ENCODE results near the gene ERRFI1.

ERRFI1 gene

GRCh38 chr1:8043621-8044020, 17.5 kb upstream of the ERRFI1 start:
- no peak for DNase-seq (ENCODE audit: low spot score)

GRCh38 chr1:8042134-8042533, 16.0 kb upstream of the ERRFI1 start:
- DNase-seq (ENCODE audit: low spot score): no peak

- DNase-seq (ENCODE audit: low spot score): no peak
Measured at GRCh38 chr1:8040586-8040985, 14.5 kb upstream of the ERRFI1 start.

GRCh38 chr1:8039071-8039470, 13.0 kb upstream of the ERRFI1 start:
- DNase-seq (ENCODE audit: low spot score): no peak

- no peak for DNase-seq (ENCODE audit: low spot score)
Measured at GRCh38 chr1:8035289-8035688, 9.2 kb upstream of the ERRFI1 start.

GRCh38 chr1:8033322-8033721, 7.2 kb upstream of the ERRFI1 start:
- DNase-seq (ENCODE audit: low spot score): no peak

GRCh38 chr1:8032366-8032910, 6.3 kb upstream of the ERRFI1 start:
- DNase-seq (ENCODE audit: low spot score): no peak

- no peak for DNase-seq (ENCODE audit: low spot score)
Measured at GRCh38 chr1:8031176-8031785, 5.2 kb upstream of the ERRFI1 start.

- DNase-seq (ENCODE audit: low spot score): no peak
Measured at GRCh38 chr1:8028571-8028910, 2.4 kb upstream of the ERRFI1 start.

- DNase-seq (ENCODE audit: low spot score): no peak
Measured at GRCh38 chr1:8027748-8028570, 1.9 kb upstream of the ERRFI1 start.

- no peak for DNase-seq (ENCODE audit: low spot score)
Measured at GRCh38 chr1:8026976-8027747, 1.1 kb upstream of the ERRFI1 start.

GRCh38 chr1:8025671-8026144, 401 bp downstream of the ERRFI1 start:
- peak; percentile 67 for DNase-seq (ENCODE audit: low spot score)

GRCh38 chr1:8025061-8025670, 943 bp downstream of the ERRFI1 start:
- no peak for DNase-seq (ENCODE audit: low spot score)

- no peak for DNase-seq (ENCODE audit: low spot score)
Measured at GRCh38 chr1:8024329-8024728, 1.8 kb downstream of the ERRFI1 start.

- DNase-seq (ENCODE audit: low spot score): no peak
Measured at GRCh38 chr1:8023995-8024313, 2.2 kb downstream of the ERRFI1 start.

GRCh38 chr1:8023287-8023994, 2.7 kb downstream of the ERRFI1 start:
- no peak for DNase-seq (ENCODE audit: low spot score)

GRCh38 chr1:8022395-8023286, 3.5 kb downstream of the ERRFI1 start:
- no peak for DNase-seq (ENCODE audit: low spot score)

GRCh38 chr1:8021676-8022266, 4.3 kb downstream of the ERRFI1 start:
- DNase-seq (ENCODE audit: low spot score): no peak

GRCh38 chr1:8020032-8020431, 6.1 kb downstream of the ERRFI1 start:
- DNase-seq (ENCODE audit: low spot score): no peak

- no peak for DNase-seq (ENCODE audit: low spot score)
Measured at GRCh38 chr1:8019229-8019620, 6.9 kb downstream of the ERRFI1 start.
